SKM-1 treated with dmso at 0.1 percent for 144 hours (cell line): ENCODE results near the gene NEO1.
A peak's percentile ranks its signal among the peaks of the same experiment; 100 is the strongest.

Source experiments
- DNase-seq: peaks from one replicate; lab custom pipeline; 2025; ENCODE audit not compliant: unreplicated experiment; lab: John Stamatoyannopoulos, UW

The NEO1 gene

DNA sequence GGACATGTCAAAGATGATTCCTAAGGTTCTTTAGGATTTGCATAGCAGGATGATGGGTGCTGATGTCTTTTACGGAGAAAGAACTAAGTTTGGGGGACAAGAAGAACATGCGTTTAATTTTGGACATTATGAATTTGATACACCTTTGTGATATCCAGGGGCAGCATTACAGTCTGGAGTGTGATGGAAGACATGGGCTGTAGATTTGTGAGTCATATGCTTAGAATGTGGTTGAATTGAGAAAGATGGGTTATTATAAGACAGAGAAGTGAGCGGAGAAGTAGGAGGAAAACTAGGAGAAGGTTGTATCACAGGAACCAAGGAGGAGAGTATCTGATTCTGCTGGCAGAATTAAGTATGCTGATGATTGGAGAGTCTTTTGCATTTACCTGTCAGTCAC is 20.6 kb downstream of the NEO1 start:
- no peak for DNase-seq

- no peak for DNase-seq
These were observed 22.0 kb downstream of the NEO1 start for GRCh38 chr15:73074241-73074640.

DNA sequence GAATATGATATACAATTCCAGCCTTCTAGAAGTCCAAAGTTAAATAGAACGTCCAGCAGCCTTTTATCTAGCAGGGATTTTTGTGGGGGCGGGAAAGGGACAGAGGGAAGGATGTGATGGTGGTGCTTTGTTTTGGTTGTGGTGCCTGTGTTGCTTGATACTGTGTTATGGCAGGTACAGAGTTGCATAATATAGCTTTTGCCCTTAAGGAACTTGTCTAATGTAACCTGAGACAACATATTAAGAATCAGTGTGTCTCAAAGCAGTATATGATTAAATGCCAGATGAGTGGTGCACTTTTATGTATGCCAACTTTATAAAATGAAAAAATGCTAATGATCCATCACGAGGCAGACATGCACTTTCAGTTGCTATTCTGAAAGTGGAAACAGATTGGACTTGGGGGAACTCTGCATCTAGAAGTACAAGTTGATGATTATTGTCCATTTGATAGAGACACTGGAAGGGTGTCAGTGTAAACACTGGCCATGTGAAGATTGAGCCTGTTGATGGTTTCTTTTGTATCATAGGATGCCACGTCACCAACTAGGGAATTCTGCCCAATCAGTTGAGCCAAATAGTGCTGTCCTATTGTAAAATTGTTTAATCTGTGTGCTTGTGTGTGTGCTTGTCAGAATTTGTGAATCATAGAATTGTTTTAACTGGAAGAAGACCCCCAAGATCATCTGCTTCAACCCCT is 23.0 kb downstream of the NEO1 start:
- no peak for DNase-seq

GRCh38 chr15:73078291-73078690 is 26.0 kb downstream of the NEO1 start:
- no peak for DNase-seq

DNA sequence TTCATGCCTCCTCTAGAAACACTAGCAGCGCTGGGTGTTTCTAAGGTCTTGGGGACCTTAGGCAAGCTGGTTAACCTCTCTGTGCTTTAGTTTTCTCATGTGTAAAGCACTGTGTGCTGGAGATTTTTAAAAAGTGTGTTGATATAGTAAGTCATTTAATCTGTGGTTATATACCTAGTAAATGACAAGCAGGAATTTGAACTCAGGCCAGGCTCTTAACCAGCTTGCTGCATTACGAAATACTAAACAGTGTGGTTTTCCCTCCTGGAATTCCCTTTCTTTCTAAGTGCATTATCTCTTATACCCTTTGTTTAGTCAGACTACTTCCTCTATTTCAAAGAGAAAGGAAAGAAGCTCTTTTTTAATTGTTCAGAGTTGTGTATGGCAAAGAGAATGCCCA is 26.5 kb downstream of the NEO1 start:
- peak; percentile 3 for DNase-seq

GRCh38 chr15:73079565-73079964 is 27.3 kb downstream of the NEO1 start:
- no peak for DNase-seq

- peak; percentile 28 for DNase-seq
These were observed 29.2 kb downstream of the NEO1 start for GRCh38 chr15:73081321-73081958.

DNA sequence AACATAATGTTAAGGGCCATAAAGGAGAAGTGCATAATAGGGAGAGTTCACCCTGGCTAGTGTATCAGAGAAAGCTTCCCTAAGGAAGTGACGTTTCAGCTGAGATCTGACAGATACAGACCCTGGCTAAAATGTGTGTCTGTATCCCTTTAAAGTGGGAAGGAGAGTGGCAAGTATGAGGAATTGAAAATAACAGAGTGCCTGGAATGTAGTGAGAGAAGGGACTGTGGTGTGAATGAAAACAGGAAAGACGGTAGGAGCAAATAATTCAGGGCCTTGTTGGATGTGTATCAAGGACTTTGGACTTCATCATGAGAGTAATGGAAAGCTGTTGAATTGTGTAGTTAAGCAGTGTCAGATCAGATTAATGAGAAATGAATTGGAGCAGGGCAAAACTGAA is 30.5 kb downstream of the NEO1 start:
- DNase-seq = no peak

- DNase-seq = no peak
These were observed 34.8 kb downstream of the NEO1 start for GRCh38 chr15:73087098-73087497.

GRCh38 chr15:73105064-73105463 is 52.8 kb downstream of the NEO1 start:
- no peak for DNase-seq

DNA sequence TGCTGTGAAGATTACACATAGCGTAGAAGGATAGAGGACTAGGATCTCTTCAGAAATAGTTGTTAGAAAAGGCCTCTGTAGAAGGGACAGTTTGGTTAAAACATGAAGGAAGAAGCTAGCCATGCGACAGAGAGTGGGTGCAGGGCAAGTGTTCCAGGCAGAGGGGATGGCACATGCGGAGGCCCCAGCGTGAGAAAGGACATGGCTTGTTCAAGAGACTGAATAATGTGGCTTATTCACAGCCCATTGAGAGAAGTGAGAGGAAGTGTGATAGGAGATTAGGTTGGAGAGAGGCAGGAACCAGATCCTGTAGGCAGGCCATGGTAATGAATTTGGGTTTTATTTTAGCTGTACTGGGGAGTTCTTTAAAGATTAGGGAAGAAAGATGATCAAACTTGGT is 56.4 kb downstream of the NEO1 start:
- DNase-seq = no peak

DNA sequence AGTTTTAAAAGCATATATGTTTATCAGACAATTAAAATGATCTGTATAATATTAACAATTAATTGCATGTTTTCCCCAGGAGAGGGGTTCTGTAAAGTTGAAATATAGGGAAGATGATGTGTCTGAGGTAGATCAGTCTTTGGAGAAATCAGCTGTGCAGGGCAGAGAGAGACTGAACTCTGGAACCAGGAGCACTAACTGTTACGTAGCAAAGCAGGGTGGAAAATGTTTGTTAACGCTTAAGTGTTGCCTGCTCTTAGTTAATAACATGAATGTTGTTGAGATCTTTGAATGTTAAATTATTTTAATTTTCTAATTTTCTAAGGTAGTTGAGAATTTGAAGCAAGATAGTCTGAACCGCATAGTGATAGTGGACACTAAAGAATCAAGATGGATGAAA is 57.5 kb downstream of the NEO1 start:
- no peak for DNase-seq

DNA sequence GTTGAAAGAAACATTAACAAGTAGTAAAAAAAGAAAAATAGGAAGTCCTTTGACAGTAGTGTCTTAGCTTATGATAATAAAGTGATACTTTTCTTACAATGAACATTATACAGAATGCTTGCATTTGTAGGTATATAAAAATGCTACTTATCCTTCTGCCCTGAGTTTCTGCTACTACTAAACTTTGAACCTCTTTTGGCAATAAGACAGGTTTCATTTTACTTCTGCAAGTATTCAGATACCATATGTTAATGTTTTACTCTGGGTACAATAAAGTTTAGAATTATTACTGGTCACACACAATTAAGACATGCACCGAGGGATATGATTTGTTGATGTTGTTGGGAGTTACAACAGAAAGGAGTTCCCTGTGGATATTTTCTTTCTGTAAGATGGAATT is 57.9 kb downstream of the NEO1 start:
- no peak for DNase-seq

GRCh38 chr15:73114064-73114463 is 61.8 kb downstream of the NEO1 start:
- no peak for DNase-seq

DNA sequence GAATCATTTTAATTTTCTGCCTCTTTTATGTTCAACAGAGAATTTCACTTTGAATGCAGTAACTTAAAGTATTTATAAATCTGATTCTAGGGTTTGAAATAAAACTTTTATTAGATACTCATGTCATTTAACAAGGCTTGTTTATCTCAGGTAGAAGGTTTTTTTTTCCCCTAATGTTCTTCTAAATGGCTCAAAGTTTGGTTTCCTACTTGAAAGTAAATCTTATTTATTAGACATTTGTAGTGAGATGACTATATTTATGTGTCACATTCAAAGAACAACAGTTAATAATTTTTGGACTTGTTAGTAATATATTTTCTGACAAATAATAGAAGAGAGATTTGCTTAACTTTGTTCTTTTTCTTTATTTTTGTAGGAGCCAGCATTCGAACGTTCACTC is 63.9 kb downstream of the NEO1 start:
- DNase-seq = no peak

GRCh38 chr15:73118055-73118454 is 65.8 kb downstream of the NEO1 start:
- DNase-seq = no peak

DNA sequence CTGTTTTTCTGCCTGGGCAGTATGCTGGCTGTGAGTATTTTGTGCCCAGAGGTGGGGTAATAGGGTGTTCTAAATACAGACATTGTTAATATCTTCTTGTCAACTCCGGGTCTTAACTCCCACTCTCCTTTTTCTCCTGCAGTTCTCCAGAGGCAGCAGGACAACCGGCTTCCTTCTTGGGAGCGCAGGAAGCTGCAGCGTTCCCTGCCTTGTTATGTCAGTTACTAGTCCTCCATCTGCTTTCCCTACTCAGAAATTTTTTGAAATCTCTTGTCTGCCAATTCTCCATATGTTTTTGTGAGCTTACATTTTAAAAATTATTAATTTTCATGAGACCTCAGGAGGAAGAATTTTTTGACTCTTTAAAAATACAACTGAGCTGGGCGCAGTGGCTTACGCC is 67.2 kb downstream of the NEO1 start:
- DNase-seq = no peak

- DNase-seq = no peak
These were observed 68.0 kb downstream of the NEO1 start for GRCh38 chr15:73120269-73120668.

GRCh38 chr15:73125219-73125618 is 73.0 kb downstream of the NEO1 start:
- no peak for DNase-seq

- DNase-seq = peak; percentile 20
These were observed 75.2 kb downstream of the NEO1 start for GRCh38 chr15:73127302-73127936.

- DNase-seq = no peak
These were observed 78.6 kb downstream of the NEO1 start for GRCh38 chr15:73130830-73131229.

DNA sequence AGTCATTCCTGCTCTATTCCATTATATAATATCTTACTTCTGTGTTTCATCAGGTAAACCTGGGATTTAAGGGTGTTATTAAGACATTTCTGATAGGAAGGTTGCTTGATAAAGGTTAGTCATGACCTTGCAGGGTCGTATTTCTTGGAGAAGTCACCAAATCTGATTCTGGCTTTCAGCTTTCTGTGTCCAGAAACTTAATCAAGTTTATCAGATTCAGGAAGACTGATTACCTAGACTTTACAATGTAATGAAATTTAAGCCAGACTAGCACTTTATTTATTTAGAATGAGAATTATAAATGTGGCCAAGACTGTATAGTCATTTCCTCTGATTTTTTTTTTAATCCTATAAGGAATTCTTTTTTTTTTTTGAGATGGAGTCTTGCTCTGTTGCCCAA is 81.9 kb downstream of the NEO1 start:
- DNase-seq = no peak
